Memory B cell (primary cell): ENCODE results near the gene ANXA11.

ENCODE experiments used
- ATAC-seq: fragments of 150-1000 bp; cut with Tn5 transposase; 2 replicates; pipeline ENCODE4 v1.10.0; 2021; ENCODE audit warnings: low read depth, mild to moderate bottlenecking, moderate library complexity
- DNase-seq, 2 donors: peaks; one replicate each; pipeline ENCODE4 v3.0.0; 2022; ENCODE audit warnings: low spot score in 2 of 2
- H3K27ac Mint-ChIP-seq: one replicate; pipeline ENCODE4 v1.8.0; 2022; ENCODE audit warnings: mild to moderate bottlenecking, moderate library complexity, mixed read lengths
- H3K27me3 Mint-ChIP-seq: one replicate; pipeline ENCODE4 v1.8.0; 2022; ENCODE audit warnings: mixed read lengths
- H3K36me3 Mint-ChIP-seq: one replicate; pipeline ENCODE4 v1.8.0; 2022; ENCODE audit warnings: mild to moderate bottlenecking, mixed read lengths
- H3K4me1 Mint-ChIP-seq: one replicate; pipeline ENCODE4 v1.8.0; 2022; ENCODE audit warnings: mixed read lengths
- H3K4me3 Mint-ChIP-seq: one replicate; pipeline ENCODE4 v1.8.0; 2022; ENCODE audit warnings: mild to moderate bottlenecking, moderate library complexity, mixed read lengths
- H3K9me3 Mint-ChIP-seq: one replicate; pipeline ENCODE4 v1.8.0; 2022; ENCODE audit warnings: mixed read lengths

ANXA11 gene

DNA sequence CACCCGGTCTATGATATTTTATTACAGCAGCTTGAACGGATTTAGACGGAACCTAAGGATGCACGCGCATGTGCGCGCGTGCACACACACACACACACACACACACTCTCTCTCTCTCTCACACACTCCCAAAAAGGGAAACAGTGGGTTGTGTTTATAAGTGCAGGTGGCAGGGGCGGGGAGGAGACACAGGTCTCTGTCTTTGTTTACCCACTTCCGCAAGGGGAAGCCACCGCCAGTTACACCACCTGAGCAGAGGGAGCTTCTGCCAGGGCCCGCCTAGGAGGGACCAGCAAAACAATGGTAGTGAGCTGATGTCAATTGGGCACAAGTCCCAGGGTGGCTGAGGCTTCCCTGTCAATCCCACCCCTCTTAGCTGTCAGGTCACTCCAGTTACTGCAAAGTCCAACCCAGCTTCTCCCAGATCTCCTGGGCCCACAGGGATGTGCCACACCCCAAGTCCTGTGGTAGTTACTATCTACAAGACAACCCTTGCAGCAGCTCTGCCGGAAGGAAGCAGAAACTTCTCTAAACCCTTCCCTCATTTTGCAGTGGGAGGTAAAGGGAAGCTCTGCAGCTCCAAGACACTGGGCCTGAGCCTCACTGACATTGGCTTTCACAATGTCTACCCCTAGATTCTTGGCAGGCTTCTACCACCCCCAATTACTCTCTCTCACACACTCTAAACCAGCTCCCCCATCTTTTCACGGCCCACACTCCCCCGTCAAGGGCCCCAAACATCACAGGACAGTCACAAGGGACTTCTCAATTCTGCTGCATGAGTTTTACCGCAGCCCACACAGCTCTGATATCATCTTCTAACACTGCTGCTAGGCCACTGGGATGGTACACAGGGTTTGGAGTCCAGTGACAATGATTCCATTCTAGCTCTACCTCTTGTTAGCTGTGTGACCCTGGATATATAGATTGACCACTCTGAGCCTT lies 17.6 kb downstream of the ANXA11 start:
- ATAC-seq (peak; percentile 89), DNase-seq (peak; percentile 71 to 86)
- H3K4me3 Mint-ChIP-seq, result peak overlapping the region; percentile 74
- H3K27ac Mint-ChIP-seq, result peak overlapping the region; percentile 95
- peaks cover 70% of the 10 kb centered on the region for H3K4me1 Mint-ChIP-seq
- H3K36me3 Mint-ChIP-seq, result peaks cover 10% of the 10 kb centered on the region
- H3K9me3 Mint-ChIP-seq, result peaks cover 3% of the 10 kb centered on the region
- H3K27me3 Mint-ChIP-seq, result no peaks in the 10 kb centered on the region

DNA sequence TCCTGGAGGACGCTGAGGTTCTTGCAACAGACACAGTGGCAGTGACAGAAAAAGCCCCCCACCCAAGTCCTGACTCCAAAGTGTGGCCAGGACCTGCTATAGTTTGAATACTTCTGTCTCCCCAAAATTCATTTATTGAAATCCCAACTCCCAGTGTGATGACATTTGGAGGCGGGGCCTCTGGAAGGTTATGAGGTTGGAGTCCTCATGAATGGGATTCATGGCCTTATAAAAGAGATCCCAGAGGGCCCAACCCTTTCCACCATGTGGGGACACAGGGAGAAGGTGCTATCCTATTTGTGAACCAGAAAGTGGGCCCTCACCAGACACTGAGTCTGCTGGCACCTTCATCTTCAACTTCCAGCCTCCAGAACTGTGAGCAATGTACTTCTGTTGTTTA lies 18.3 kb downstream of the ANXA11 start:
- ATAC-seq (no peak), DNase-seq (no peak)
- peaks cover 67% of the 10 kb centered on the region for H3K4me1 Mint-ChIP-seq

DNA sequence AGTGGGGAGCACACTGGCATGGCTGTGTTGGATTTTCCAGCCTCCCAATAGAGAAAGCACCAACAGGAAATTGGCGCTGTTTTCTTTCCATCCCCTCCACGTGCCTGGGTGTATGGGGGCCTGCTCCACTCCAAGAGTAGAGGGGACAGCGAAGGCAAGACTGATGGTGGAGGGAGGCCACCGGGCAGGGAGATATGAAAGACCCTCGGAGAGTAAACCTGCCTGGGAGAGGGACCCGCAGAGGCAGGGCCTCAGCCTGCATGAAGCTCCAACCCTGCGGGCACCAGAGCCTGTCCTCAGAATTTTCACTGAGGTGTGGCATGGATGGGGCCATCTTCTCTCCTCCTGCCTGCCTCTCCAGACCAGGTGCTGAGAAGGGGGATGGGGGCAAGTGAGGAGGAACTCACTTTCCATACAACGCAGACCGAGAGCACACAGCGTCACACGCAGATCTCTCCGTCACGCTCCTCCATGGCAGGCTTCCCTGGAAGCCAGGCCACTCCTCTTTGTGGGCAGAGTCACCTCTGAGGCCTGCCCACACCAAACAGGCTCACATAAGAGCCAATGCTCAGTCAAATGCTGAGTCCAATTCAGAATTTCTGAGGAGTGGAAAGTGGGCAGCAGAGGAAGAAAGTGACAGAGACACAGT lies 18.8 kb downstream of the ANXA11 start:
- Mint-ChIP-seq H3K4me3 (peak overlapping the region; percentile 66), H3K27ac (peak overlapping the region; percentile 95), H3K9me3 (no peaks in the 10 kb centered on the region), H3K36me3 (peaks cover 9% of the 10 kb centered on the region), H3K27me3 (no peaks in the 10 kb centered on the region), H3K4me1 (peaks cover 67% of the 10 kb centered on the region)
- DNase-seq (no peak), ATAC-seq (no peak)

More for the DNA sequence above, 18.3 kb downstream of the ANXA11 start:
- H3K27me3 Mint-ChIP-seq, result no peaks in the 10 kb centered on the region
- H3K9me3 Mint-ChIP-seq, result no peaks in the 10 kb centered on the region
- H3K4me3 Mint-ChIP-seq, result peak overlapping the region; percentile 74
- peak overlapping the region; percentile 95 for H3K27ac Mint-ChIP-seq
- H3K36me3 Mint-ChIP-seq, result peaks cover 8% of the 10 kb centered on the region

DNA sequence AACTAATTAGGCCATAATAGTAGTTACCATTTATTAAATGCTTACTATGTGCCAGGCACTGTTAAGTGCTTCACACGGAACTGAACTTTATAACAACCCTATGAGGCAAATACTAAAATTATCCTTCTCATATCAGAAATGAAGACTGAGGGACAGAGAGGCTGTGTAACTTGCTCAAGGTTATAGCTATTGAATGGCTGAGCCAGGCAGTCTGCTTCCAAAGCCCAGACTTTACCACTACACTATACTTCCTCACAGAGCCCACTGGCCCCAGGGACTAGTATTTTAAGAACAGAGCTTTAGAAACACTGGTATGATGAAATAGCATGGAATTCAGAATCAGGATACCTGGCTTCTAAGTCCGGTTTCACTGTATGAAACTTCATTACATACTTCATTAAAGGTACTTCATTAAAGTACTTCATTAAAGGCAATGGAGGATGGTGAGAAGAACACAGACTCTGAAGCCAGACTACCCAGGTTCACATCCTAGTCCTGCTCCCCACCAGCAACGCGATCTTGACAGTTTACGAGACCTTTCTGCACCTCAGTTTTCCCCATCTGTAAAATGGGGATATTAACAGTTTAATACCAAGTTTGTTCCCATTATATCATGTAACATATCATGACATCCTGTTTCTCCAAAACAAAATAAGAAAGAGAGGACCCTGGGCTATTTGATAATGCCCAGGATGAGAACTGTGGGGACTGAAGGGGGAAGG lies 19.6 kb downstream of the ANXA11 start:
- no peak for DNase-seq
- Mint-ChIP-seq H3K4me1 (peaks cover 65% of the 10 kb centered on the region), H3K27me3 (no peaks in the 10 kb centered on the region), H3K9me3 (no peaks in the 10 kb centered on the region), H3K27ac (peak overlapping the region; percentile 95), H3K36me3 (peaks cover 8% of the 10 kb centered on the region), H3K4me3 (peak overlapping the region; percentile 66)
- no peak for ATAC-seq

DNA sequence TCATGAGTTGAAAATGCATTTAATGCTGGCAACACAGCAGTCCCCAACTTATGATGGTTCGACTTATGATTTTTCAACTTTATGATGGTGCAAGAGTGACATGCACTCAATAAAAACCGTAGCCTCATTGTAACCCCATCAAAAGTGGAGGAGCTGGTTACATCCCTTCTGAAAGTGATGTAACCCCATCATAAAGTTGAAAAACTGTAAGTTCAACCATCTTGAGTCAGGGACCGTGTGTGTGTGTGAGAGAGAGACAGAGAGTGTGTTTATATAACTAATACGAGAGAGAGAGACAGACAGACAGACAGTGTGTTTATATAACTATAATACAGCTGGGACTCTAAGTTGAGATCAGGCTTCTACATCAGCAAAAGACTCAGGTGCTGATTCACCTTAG lies 21.0 kb downstream of the ANXA11 start:
- H3K36me3 Mint-ChIP-seq, result peaks cover 7% of the 10 kb centered on the region
- H3K9me3 Mint-ChIP-seq, result no peaks in the 10 kb centered on the region
- H3K4me1 Mint-ChIP-seq, result peaks cover 60% of the 10 kb centered on the region
- no peak for ATAC-seq
- H3K27me3 Mint-ChIP-seq, result no peaks in the 10 kb centered on the region
- DNase-seq, result no peak
- H3K27ac Mint-ChIP-seq, result peak overlapping the region; percentile 39
- no peak overlapping the region for H3K4me3 Mint-ChIP-seq

DNA sequence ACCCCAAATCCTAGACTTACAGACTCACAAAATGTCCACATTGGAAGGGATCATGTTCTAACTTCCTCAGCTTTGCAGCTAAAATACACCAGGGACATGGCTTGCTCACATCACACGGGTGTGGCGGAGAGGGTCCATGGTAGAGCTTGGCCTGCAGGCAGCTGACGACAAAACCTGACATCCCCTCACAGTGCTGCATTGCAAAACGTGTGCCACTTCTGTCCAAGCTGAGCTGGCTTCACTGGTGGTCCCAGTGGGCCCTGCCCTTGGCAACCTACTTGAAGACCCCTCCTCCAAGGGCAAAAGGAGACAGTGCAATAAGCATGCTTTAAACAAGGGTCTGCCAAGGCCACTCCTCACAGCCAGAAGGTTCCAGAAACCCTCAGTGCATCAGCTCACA lies 21.9 kb downstream of the ANXA11 start:
- Mint-ChIP-seq H3K27ac (peak overlapping the region; percentile 38), H3K9me3 (no peaks in the 10 kb centered on the region), H3K4me3 (no peak overlapping the region), H3K27me3 (no peaks in the 10 kb centered on the region), H3K4me1 (peaks cover 58% of the 10 kb centered on the region), H3K36me3 (peaks cover 8% of the 10 kb centered on the region)
- no peak for ATAC-seq
- DNase-seq, result no peak

DNA sequence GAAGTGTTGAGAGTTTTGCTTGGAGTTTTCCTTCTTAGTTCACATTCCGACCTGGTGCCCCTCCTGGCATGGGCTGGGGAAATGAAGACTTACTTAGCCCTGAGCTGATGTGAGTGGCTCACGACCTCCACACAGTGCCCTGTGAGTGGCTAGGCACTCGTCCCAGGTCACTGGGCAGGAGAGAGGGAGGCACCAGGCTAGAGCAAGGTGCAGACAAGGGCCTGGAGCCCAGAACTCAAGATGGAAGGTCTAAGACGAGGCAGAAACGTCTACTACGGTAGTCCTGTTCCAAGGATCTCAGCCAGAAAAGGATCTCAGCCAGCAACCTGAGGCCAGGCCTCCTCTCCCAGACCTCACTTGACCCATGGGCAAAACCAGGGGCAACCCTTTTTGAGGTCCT lies 22.4 kb downstream of the ANXA11 start:
- no peak overlapping the region for H3K4me3 Mint-ChIP-seq
- peaks cover 60% of the 10 kb centered on the region for H3K4me1 Mint-ChIP-seq
- DNase-seq (no peak), ATAC-seq (no peak)
- H3K9me3 Mint-ChIP-seq, result no peaks in the 10 kb centered on the region
- H3K27me3 Mint-ChIP-seq, result no peaks in the 10 kb centered on the region
- peaks cover 8% of the 10 kb centered on the region for H3K36me3 Mint-ChIP-seq
- no peak overlapping the region for H3K27ac Mint-ChIP-seq

DNA sequence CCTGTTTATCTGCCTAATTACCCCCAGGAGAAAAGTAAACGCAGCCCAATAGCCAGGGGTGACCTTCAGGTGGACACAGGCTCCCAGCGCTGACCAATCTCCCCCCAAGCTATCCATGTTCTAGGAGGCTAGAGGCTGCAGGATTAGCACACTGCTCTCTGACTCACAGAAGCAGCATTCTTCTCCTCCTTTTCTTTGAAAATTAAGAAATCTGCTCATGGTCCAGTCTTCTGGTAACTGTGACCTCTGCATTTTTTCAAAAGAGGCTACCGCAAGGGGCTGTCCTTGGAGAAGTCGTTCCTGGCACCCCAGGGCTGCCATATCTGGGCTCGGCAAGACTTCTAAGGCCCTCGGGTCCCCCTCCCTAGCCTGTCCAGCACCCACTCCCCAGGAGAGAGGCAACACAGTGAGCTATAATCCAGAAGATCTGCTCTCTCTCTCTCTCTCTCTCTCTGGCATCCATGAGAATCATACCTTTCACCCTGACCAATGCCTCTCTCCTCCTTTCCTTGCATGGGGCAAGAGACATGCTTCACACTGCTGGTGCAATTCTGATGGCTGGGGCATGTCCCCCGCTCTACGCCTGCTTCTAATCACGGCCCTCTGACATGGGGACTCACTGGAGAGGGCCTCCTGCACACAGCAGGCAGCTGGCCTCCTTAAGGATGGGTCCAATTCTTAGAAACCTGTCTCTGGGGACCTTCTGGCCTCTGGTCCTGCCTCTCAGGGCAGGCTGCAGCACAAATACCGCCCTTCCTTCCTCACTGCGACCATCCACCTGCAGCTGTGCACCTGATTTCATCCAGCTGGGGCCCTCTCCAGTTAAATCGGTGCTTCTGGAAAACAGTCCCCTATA lies 27.3 kb downstream of the ANXA11 start:
- Mint-ChIP-seq H3K4me3 (no peak overlapping the region), H3K27ac (peak overlapping the region; percentile 68), H3K27me3 (no peaks in the 10 kb centered on the region), H3K9me3 (no peaks in the 10 kb centered on the region), H3K36me3 (peaks cover 3% of the 10 kb centered on the region), H3K4me1 (peaks cover 34% of the 10 kb centered on the region)
- ATAC-seq, result no peak
- no peak for DNase-seq

DNA sequence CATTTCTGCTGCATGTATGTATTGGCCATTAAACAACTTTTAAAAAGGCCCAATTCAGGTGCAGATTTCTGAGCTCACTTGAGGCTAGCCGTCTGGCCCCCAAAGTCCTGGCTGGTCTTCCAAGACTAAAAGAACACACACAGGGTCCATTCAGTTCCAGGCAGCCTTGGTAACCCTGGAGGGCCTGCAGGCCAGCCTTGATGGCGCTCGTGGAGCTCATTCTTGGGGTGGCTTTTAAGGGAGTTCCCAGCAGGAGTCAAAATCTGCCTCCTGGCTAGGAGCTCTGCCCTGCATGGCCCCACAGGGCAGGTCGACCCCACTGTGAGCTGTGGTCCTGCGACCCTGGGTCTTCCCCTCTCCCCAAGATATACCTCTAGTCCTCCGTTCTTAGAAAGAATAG lies 28.8 kb downstream of the ANXA11 start:
- Mint-ChIP-seq H3K36me3 (peaks cover 2% of the 10 kb centered on the region), H3K4me1 (peaks cover 25% of the 10 kb centered on the region), H3K27ac (peak overlapping the region; percentile 75), H3K27me3 (no peaks in the 10 kb centered on the region), H3K4me3 (no peak overlapping the region), H3K9me3 (no peaks in the 10 kb centered on the region)
- no peak for DNase-seq
- no peak for ATAC-seq

DNA sequence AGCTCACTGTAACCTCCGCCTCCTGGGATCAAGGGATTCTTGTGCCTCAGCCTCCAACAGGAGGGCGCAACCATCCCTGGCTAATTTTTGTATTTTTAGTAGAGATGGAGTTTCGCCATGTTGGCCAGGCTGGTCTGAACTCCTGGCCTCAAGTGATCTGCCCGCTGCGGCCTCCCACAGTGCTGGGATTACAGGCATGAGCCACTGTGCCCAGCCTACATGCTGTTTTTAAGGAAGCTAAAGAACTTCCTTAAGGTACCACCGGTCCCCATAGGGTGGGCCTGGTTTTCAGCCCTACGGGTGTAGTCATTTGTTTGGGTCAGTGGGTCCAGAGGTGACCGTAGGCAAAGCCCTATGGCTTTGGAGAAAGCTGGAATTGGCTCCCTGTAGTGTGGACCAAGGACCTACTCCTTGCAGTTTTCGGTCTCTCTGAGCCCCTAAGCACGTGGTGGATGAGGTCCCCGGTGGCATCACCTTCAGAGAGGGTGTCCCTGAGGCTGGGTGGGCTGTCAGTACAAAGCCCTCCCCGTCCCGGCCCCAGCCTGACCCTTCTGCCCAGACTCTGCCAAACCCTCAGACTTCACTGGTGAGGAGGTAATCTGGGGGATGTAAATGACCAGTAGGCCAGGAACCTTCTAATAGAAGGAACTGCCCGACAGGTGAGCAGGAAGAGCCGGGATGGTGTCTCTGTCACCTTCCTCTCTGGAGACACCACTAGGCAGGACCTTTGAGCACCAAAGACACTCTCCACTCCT lies 30.5 kb downstream of the ANXA11 start:
- H3K4me1 Mint-ChIP-seq, result peaks cover 28% of the 10 kb centered on the region
- no peaks in the 10 kb centered on the region for H3K9me3 Mint-ChIP-seq
- DNase-seq (no peak), ATAC-seq (no peak)
- no peaks in the 10 kb centered on the region for H3K27me3 Mint-ChIP-seq
- peaks cover 5% of the 10 kb centered on the region for H3K36me3 Mint-ChIP-seq
- no peak overlapping the region for H3K27ac Mint-ChIP-seq
- H3K4me3 Mint-ChIP-seq, result no peak overlapping the region

DNA sequence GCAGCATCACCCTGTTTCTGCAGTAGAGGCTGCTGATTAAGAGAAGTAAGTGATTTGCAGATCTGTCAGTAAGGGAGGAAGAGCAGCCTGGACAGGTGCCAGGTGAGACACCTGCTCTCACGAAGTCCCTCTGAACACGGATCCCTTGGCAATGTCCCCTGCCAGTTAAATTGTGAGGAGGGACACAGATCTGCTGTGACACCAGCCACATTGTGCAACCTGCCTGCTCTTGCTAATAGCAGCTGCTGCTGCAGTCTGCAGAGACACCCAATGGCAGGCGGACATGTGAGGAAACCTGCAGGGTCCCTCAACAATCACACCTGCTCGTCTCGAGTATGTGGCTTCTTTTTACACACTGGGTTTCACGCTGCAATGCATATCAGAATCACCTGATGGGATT lies 31.9 kb downstream of the ANXA11 start:
- Mint-ChIP-seq H3K4me1 (peaks cover 22% of the 10 kb centered on the region), H3K4me3 (no peak overlapping the region), H3K27me3 (no peaks in the 10 kb centered on the region), H3K9me3 (no peaks in the 10 kb centered on the region), H3K36me3 (peaks cover 5% of the 10 kb centered on the region), H3K27ac (no peak overlapping the region)
- DNase-seq, result no peak
- no peak for ATAC-seq

DNA sequence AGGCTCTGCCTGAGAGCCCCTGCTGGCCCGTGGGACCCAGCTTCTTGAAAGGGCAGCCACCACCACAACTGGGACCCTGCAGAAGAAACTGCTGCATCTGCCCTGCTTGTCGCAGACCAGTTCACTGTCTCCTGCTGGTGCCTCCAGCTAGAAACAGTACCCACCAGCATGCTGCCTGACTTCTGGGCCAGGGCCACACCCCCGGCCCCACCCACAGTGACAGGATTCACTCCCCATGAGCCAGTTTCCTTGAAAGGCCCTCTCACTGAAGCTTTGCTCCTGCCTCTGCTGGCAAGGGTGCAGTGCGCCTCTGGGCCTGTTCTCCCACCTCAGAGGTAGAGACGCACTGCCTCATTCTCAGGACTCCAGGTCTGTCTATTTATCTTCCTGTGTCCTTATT lies 32.4 kb downstream of the ANXA11 start:
- H3K36me3 Mint-ChIP-seq, result peaks cover 5% of the 10 kb centered on the region

DNA sequence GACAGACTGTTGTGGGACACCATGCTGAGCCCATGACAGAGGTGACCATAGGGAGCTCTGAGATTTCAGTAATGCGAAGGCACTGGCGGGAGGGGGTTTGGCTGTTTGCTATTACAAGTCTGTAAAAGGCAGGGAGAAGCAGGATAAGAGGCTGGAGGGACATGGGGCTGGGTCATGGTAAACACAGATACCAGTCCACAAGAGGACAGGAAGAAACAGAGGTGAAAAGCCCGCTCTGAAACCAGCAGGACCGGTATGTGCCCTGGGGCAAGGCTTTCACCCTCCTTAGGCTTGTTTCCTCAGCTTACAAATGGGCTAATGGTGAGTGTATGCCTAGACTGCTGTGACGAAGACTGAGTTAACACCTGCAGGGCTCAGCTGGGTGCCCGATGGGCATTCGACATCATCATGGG lies 34.1 kb downstream of the ANXA11 start:
- Mint-ChIP-seq H3K36me3 (peaks cover 10% of the 10 kb centered on the region), H3K27me3 (no peaks in the 10 kb centered on the region), H3K27ac (peak overlapping the region; percentile 45), H3K4me3 (no peak overlapping the region), H3K9me3 (no peaks in the 10 kb centered on the region), H3K4me1 (peaks cover 9% of the 10 kb centered on the region)
- DNase-seq, result no peak
- no peak for ATAC-seq

More for the DNA sequence above, 32.4 kb downstream of the ANXA11 start:
- ATAC-seq (no peak), DNase-seq (no peak)
- Mint-ChIP-seq H3K27ac (no peak overlapping the region), H3K4me1 (peaks cover 17% of the 10 kb centered on the region), H3K27me3 (no peaks in the 10 kb centered on the region), H3K9me3 (no peaks in the 10 kb centered on the region), H3K4me3 (no peak overlapping the region)
